OCI-LY1 (cell line): ENCODE results near the gene PPARGC1A.

Experiments
- H2AFZ ChIP-seq: fragments of 200-600 bp; sonication (generic), shearing (Covaris generic); 2 replicates; pipeline ENCODE4 v1.6.0; 2014; ENCODE audit warnings: antibody characterized with exemption, mild to moderate bottlenecking, low read length
- H3F3A ChIP-seq: fragments of 200-600 bp; sonication (generic), shearing (Covaris generic); 2 replicates; pipeline ENCODE4 v1.6.0; 2014; ENCODE audit warnings: mild to moderate bottlenecking, antibody characterized with exemption, low read length, moderate library complexity; ENCODE audit not compliant: insufficient read depth
- H3K27ac ChIP-seq: fragments of 200-600 bp; sonication (generic); 2 replicates; pipeline ENCODE4 v1.5.1; 2014; ENCODE audit warnings: low read length, mixed run types, mild to moderate bottlenecking, low read depth; ENCODE audit not compliant: poor library complexity, severe bottlenecking
- H3K27me3 ChIP-seq: fragments of 200-600 bp; sonication (generic); 2 replicates; pipeline ENCODE4 v1.6.0; 2014; ENCODE audit warnings: antibody characterized with exemption, mild to moderate bottlenecking, low read length, moderate library complexity; ENCODE audit not compliant: insufficient read depth
- H3K36me3 ChIP-seq: fragments of 200-600 bp; sonication (generic); 2 replicates; pipeline ENCODE4 v1.6.1; 2014; ENCODE audit warnings: mild to moderate bottlenecking, antibody characterized with exemption, low read length, moderate library complexity, mixed read lengths; ENCODE audit not compliant: insufficient read depth
- H3K4me1 ChIP-seq: fragments of 200-600 bp; sonication (generic); 2 replicates; pipeline ENCODE4 v1.5.1; 2014; ENCODE audit warnings: mild to moderate bottlenecking, low read length, moderate library complexity; ENCODE audit not compliant: insufficient read depth, severe bottlenecking
- H3K4me2 ChIP-seq: fragments of 200-600 bp; sonication (generic), shearing (Covaris generic); 2 replicates; pipeline ENCODE4 v1.6.1; 2014; ENCODE audit warnings: low read length
- H3K4me3 ChIP-seq: fragments of 200-600 bp; sonication (generic); 2 replicates; pipeline ENCODE4 v1.5.1; 2014; ENCODE audit warnings: low read length, low read depth, mild to moderate bottlenecking, mixed read lengths; ENCODE audit not compliant: poor library complexity, severe bottlenecking
- H3K79me2 ChIP-seq: fragments of 200-600 bp; shearing (Covaris generic); 2 replicates; pipeline ENCODE4 v1.6.1; 2016; ENCODE audit warnings: mixed run types, low read length, mixed read lengths; ENCODE audit not compliant: insufficient read depth
- H3K9ac ChIP-seq: fragments of 200-600 bp; sonication (generic), shearing (Covaris generic); 2 replicates; pipeline ENCODE4 v1.6.1; 2014; ENCODE audit warnings: mild to moderate bottlenecking, low read length, mixed read lengths
- H3K9me2 ChIP-seq: fragments of 200-600 bp; sonication (generic), shearing (Covaris generic); 2 replicates; pipeline ENCODE4 v1.6.1; 2014; ENCODE audit warnings: low read depth, mild to moderate bottlenecking, low read length, mixed read lengths
- H3K9me3 ChIP-seq: fragments of 200-600 bp; shearing (Covaris generic); 2 replicates; pipeline ENCODE4 v1.6.1; 2014; ENCODE audit warnings: low read length, mixed read lengths
- H4K20me1 ChIP-seq: fragments of 200-600 bp; sonication (generic), shearing (Covaris generic); 2 replicates; pipeline ENCODE4 v1.6.0; 2016; ENCODE audit warnings: mild to moderate bottlenecking, low read length; ENCODE audit not compliant: insufficient read depth
- EZH2 ChIP-seq: fragments of 200-600 bp; sonication (generic), shearing (Covaris generic); IDR thresholded peaks from 2 replicates; pipeline ENCODE4 v1.8.0; 2017; ENCODE audit warnings: borderline replicate concordance, mixed run types, mild to moderate bottlenecking, antibody characterized with exemption, low read length, moderate library complexity, mixed read lengths
- TF ChIP-seq, protein P1 (sequence below): fragments of 200-600 bp; sonication (generic), shearing (Covaris generic); IDR thresholded peaks from 2 replicates; pipeline ENCODE4 v1.5.1; 2017; ENCODE audit warnings: mild to moderate bottlenecking, antibody characterized with exemption, low read length, moderate library complexity, mixed read lengths

Gene PPARGC1A

DNA sequence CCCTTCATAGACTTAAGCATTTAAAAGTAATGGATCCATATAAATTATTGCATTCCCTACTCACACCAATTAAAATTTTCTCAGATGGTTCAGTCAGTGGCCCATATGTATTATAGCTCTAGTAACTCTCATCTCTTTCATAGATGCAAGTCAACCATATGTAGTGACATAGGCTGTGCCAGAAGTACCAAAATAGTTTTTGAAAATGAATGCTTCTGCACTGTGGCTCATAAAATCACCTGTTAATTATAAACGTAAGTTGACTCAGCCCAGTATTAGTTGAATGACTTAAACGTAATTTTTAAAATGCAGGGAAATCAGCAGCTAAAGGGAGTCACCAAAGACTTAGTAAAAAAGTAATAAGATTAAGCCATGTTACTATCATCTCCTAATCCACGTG is 143.8 kb downstream of the PPARGC1A start:
- H3K9me3 ChIP-seq, result no peaks in the 10 kb centered on the region
- H3K4me2 ChIP-seq, result no peak overlapping the region
- H3K27me3 ChIP-seq, result no peaks in the 10 kb centered on the region
- no peaks in the 10 kb centered on the region for H3K36me3 ChIP-seq
- H4K20me1 ChIP-seq, result no peaks in the 10 kb centered on the region
- H3K79me2 ChIP-seq, result no peaks in the 10 kb centered on the region
- no peaks in the 10 kb centered on the region for H3F3A ChIP-seq
- no peak for TF ChIP-seq EZH2
- TF ChIP-seq, protein P1, sequence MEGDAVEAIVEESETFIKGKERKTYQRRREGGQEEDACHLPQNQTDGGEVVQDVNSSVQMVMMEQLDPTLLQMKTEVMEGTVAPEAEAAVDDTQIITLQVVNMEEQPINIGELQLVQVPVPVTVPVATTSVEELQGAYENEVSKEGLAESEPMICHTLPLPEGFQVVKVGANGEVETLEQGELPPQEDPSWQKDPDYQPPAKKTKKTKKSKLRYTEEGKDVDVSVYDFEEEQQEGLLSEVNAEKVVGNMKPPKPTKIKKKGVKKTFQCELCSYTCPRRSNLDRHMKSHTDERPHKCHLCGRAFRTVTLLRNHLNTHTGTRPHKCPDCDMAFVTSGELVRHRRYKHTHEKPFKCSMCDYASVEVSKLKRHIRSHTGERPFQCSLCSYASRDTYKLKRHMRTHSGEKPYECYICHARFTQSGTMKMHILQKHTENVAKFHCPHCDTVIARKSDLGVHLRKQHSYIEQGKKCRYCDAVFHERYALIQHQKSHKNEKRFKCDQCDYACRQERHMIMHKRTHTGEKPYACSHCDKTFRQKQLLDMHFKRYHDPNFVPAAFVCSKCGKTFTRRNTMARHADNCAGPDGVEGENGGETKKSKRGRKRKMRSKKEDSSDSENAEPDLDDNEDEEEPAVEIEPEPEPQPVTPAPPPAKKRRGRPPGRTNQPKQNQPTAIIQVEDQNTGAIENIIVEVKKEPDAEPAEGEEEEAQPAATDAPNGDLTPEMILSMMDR, result no peak
- no peaks in the 10 kb centered on the region for H3K9me2 ChIP-seq
- H3K9ac ChIP-seq, result no peak overlapping the region
- H3K4me3 ChIP-seq, result no peak overlapping the region
- no peaks in the 10 kb centered on the region for H3K4me1 ChIP-seq
- H3K27ac ChIP-seq, result no peak overlapping the region
- no peak overlapping the region for H2AFZ ChIP-seq

DNA sequence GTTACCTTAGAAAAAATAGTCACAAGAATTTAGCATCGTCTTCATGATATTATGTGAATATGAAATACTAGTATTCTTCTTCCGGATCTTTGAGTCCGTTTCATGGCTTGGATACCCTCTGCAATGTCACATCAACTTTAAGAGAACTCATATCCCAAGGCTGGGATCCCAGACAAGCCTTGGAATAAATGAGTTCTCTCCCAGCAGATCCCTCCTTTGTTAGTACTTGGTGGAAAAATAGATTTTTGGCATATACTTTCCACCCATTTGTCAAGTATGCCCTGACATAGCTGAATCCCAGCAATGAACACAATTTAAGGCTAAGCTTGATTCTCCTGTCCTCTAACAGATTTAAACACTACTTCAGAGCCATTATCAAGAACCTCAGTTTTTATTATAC is 144.5 kb downstream of the PPARGC1A start:
- H3K9me2 ChIP-seq, result no peaks in the 10 kb centered on the region
- no peak overlapping the region for H3K4me2 ChIP-seq
- H2AFZ ChIP-seq, result no peak overlapping the region
- H3K36me3 ChIP-seq, result no peaks in the 10 kb centered on the region
- H3K27ac ChIP-seq, result no peak overlapping the region
- H3K9ac ChIP-seq, result no peak overlapping the region
- H3K9me3 ChIP-seq, result no peaks in the 10 kb centered on the region
- no peaks in the 10 kb centered on the region for H3K4me1 ChIP-seq
- no peak for TF ChIP-seq EZH2
- TF ChIP-seq, protein P1, result no peak
- no peaks in the 10 kb centered on the region for H3K27me3 ChIP-seq
- no peaks in the 10 kb centered on the region for H3F3A ChIP-seq
- H4K20me1 ChIP-seq, result no peaks in the 10 kb centered on the region
- H3K79me2 ChIP-seq, result no peaks in the 10 kb centered on the region
- H3K4me3 ChIP-seq, result no peak overlapping the region
